NCI-H2081 (cell line): ENCODE results near the gene RRP8.
A peak's percentile ranks its signal among the peaks of the same experiment; 100 is the strongest.

Experiments
- DNase-seq, 2 experiments: peaks; one replicate each; lab custom pipeline; 2025; lab: John Stamatoyannopoulos, UW

The RRP8 gene

GRCh38 chr11:6632116-6633073 lies 29.0 kb upstream of the RRP8 start:
- no peak for DNase-seq

- no peak for DNase-seq
Measured at GRCh38 chr11:6631361-6631890, 28.0 kb upstream of the RRP8 start.

GRCh38 chr11:6630632-6631291 lies 27.3 kb upstream of the RRP8 start:
- no peak for DNase-seq

GRCh38 chr11:6629892-6630631 lies 26.6 kb upstream of the RRP8 start:
- DNase-seq = no peak

- DNase-seq = no peak
Measured at GRCh38 chr11:6629573-6629891, 26.1 kb upstream of the RRP8 start.

- DNase-seq = no peak
Measured at GRCh38 chr11:6628526-6628925, 25.1 kb upstream of the RRP8 start.

- DNase-seq = no peak
Measured at GRCh38 chr11:6627762-6628241, 24.4 kb upstream of the RRP8 start.

GRCh38 chr11:6626971-6627761 lies 23.8 kb upstream of the RRP8 start:
- DNase-seq = no peak

- no peak for DNase-seq
Measured at GRCh38 chr11:6625832-6626420, 22.5 kb upstream of the RRP8 start.

- no peak for DNase-seq
Measured at GRCh38 chr11:6625156-6625831, 21.9 kb upstream of the RRP8 start.

GRCh38 chr11:6623391-6624363 lies 20.3 kb upstream of the RRP8 start:
- no peak for DNase-seq

- DNase-seq = no peak
Measured at GRCh38 chr11:6622261-6623171, 19.1 kb upstream of the RRP8 start.

GRCh38 chr11:6621711-6622211 lies 18.3 kb upstream of the RRP8 start:
- no peak for DNase-seq

- no peak for DNase-seq
Measured at GRCh38 chr11:6620636-6621035, 17.2 kb upstream of the RRP8 start.

GRCh38 chr11:6619004-6619745 lies 15.8 kb upstream of the RRP8 start, which contains the start of gene TPP1:
TSS of gene TPP1 (minus strand) at chr11:6619422. CDS start at chr11:6619400, 22 bp downstream.
- DNase-seq = peak; percentile 91 to 92

GRCh38 chr11:6618117-6619003 lies 14.9 kb upstream of the RRP8 start:
- no peak for DNase-seq
